ENCODE measurements around the gene PPP6R3. TPM values are rescaled to one million over a fixed set of nuclear protein-coding genes. Genes with fewer than 3 reads are reported as not detected.

The PPP6R3 gene
- total RNA-seq, 2 experiments from 2014 or later: 84.7 to 87.0 TPM

DNA sequence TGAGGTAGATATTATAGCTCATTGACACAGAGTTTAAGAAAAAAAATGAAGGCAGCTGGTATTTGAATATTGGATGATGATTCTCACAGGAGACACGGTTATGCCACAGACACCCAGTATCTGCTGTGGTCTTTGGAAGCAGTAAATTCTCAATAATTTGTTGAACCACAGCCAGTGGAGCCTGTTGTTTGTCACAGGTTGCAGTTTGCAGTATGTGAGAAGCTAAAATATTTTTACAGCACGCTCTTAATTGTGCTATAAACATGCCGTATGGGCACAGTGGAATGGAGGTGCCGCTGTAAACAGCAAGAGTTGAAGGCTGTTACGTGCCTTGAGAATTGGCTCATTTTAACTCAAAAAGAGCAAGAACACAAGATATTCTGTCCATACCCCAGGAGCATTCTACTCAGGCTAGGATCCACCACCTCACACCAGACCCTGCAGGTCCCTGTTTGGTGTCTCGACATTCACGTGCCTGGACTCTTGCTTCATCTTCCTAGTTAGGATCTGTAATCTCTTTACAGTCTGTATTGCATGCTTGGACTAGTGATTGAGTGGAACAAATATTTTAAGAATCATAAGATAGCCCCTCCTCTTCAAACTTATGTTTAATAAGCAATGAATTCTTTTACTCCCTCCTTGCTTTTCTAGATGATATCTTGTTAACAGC, 129.1 kb downstream of the PPP6R3 start:
- H3K4me3 Mint-ChIP-seq: no peak overlapping the region
- DNase-seq: no peak
- no peak overlapping the region for H3K27ac Mint-ChIP-seq
- CTCF ChIA-PET: no interaction called here
- H3K9me3 Mint-ChIP-seq: no peaks in the 10 kb centered on the region
- H3K27me3 Mint-ChIP-seq (ENCODE audit: low read depth): no peaks in the 10 kb centered on the region
- peaks cover 41% of the 10 kb centered on the region for H3K36me3 Mint-ChIP-seq (ENCODE audit: low read depth)
- intact Hi-C loops (cut with micrococcal nuclease): no loop called here
- no peaks in the 10 kb centered on the region for H3K4me1 Mint-ChIP-seq (ENCODE audit: low read depth)

GRCh38 chr11:68591719-68592118, 131.2 kb downstream of the PPP6R3 start:
- Mint-ChIP-seq H3K27ac (no peak overlapping the region), H3K9me3 (no peaks in the 10 kb centered on the region), H3K27me3 (ENCODE audit: low read depth) (no peaks in the 10 kb centered on the region), H3K4me3 (no peak overlapping the region), H3K36me3 (ENCODE audit: low read depth) (peaks cover 45% of the 10 kb centered on the region), H3K4me1 (ENCODE audit: low read depth) (no peaks in the 10 kb centered on the region)
- CTCF ChIA-PET: no interaction called here
- intact Hi-C loops (cut with micrococcal nuclease): no loop called here
- DNase-seq: no peak

GRCh38 chr11:68593441-68593840, 132.9 kb downstream of the PPP6R3 start:
- DNase-seq: no peak
- Mint-ChIP-seq H3K36me3 (ENCODE audit: low read depth) (peaks cover 50% of the 10 kb centered on the region), H3K27me3 (ENCODE audit: low read depth) (no peaks in the 10 kb centered on the region), H3K9me3 (no peaks in the 10 kb centered on the region), H3K4me3 (no peak overlapping the region), H3K4me1 (ENCODE audit: low read depth) (peaks cover 4% of the 10 kb centered on the region), H3K27ac (peak overlapping the region; percentile 64)
- intact Hi-C loops (cut with micrococcal nuclease): no loop called here
- CTCF ChIA-PET: interaction anchor here (0.7 kb wide), 1 partner anchor 18 kb away, joined by 4 read pairs; no protein-coding TSS in a partner anchor

DNA sequence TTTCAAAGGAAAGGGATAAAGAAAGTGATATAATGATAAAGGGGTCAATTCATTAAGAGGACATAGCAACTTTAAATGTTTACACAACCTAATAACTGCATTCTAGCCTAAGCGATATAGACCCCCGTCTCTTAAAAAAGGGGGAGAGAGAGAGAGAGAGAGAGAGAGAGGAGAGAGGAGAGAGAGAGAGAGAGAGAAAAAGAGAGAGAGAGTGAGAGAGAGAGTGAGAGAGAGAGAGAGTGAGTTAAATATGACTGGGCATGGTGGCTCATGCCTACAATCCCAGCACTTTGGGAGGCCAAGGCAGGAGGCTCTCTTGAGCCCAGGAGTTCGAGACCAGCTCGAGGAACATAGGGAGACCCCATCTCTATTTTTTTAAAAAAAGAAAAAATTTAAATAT, 133.6 kb downstream of the PPP6R3 start:
- intact Hi-C loops (cut with micrococcal nuclease): no loop called here
- no peaks in the 10 kb centered on the region for H3K27me3 Mint-ChIP-seq (ENCODE audit: low read depth)
- no peaks in the 10 kb centered on the region for H3K9me3 Mint-ChIP-seq
- peaks cover 8% of the 10 kb centered on the region for H3K4me1 Mint-ChIP-seq (ENCODE audit: low read depth)
- H3K27ac Mint-ChIP-seq: peak overlapping the region; percentile 64
- CTCF ChIA-PET: interaction anchor here (1.0 to 1.1 kb wide), 2 partner anchors 8 to 10 kb away, joined by 3 to 5 read pairs; no protein-coding TSS in a partner anchor
- H3K4me3 Mint-ChIP-seq: no peak overlapping the region
- H3K36me3 Mint-ChIP-seq (ENCODE audit: low read depth): peaks cover 55% of the 10 kb centered on the region
- no peak for DNase-seq

DNA sequence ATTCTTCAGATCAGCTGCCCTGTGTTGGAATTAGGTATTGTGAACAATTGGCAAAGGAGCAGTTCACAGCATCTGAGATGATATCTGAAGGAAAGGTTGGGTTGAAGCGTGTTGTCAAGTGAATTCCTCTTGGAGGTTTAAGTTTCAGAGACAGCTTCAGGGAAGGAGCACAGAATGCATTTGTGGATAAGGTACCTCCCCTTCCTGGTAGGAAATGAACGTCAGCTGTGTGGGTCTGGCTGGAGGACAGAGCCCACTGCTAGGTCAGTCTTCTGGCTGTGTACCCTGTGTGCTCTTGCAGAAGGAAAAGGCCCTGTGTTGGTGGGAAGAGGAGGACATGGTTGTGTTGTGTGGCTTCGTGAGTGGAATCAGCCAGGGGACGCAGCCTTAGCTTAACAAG, 135.7 kb downstream of the PPP6R3 start:
- intact Hi-C loops (cut with micrococcal nuclease): no loop called here
- Mint-ChIP-seq H3K27me3 (ENCODE audit: low read depth) (no peaks in the 10 kb centered on the region), H3K36me3 (ENCODE audit: low read depth) (peaks cover 61% of the 10 kb centered on the region), H3K4me3 (no peak overlapping the region), H3K9me3 (no peaks in the 10 kb centered on the region), H3K4me1 (ENCODE audit: low read depth) (peaks cover 8% of the 10 kb centered on the region), H3K27ac (no peak overlapping the region)
- DNase-seq: no peak
- CTCF ChIA-PET: interaction anchor here (0.8 kb wide), 1 partner anchor 13 kb away, joined by 3 read pairs; no protein-coding TSS in a partner anchor

DNA sequence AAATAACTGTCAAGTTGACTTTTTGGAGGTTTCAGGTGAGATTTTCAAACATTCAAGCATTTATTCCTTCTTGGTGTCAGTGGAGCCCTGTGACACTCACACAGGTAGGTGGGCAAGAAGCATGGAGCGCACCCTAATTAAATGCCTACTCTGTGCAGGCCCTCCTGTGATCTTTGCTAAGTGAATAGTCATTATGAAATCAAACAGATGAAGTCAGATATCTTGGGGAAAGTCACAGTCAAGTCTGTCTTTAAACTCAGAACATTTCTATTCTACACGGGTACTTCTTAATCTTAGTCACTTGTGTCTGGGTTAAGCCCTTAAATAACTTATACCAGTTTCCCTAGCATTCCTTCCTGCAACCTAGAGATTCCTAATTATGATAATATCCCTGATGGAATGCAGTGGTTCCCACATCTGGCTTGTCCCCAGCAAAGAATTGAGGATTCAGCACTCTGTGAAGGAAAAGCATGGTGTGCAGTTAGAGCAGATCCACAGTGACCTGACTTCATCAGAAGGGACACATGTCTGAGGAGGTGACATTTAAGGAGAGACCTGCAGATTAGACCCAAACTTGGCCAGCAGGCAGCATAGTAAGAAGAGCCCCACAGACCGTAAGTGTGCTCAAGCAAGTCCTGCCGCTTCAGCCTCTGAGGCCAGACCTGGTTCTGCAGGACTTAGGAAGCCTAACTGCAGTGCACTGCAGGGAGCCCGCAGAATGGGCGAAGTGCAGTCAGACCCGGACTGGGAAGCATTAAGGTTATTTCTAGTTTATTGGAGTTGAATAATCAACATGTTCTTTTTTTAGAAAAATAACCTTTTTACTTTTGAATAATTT, 138.5 kb downstream of the PPP6R3 start:
- no peak for DNase-seq
- no peaks in the 10 kb centered on the region for H3K9me3 Mint-ChIP-seq
- peaks cover 70% of the 10 kb centered on the region for H3K36me3 Mint-ChIP-seq (ENCODE audit: low read depth)
- intact Hi-C loops (cut with micrococcal nuclease): no loop called here
- H3K4me3 Mint-ChIP-seq: no peak overlapping the region
- H3K27ac Mint-ChIP-seq: no peak overlapping the region
- H3K27me3 Mint-ChIP-seq (ENCODE audit: low read depth): no peaks in the 10 kb centered on the region
- CTCF ChIA-PET: interaction anchor here (1.8 kb wide), 1 partner anchor 15 kb away, joined by 5 read pairs; no protein-coding TSS in a partner anchor
- H3K4me1 Mint-ChIP-seq (ENCODE audit: low read depth): peaks cover 8% of the 10 kb centered on the region

DNA sequence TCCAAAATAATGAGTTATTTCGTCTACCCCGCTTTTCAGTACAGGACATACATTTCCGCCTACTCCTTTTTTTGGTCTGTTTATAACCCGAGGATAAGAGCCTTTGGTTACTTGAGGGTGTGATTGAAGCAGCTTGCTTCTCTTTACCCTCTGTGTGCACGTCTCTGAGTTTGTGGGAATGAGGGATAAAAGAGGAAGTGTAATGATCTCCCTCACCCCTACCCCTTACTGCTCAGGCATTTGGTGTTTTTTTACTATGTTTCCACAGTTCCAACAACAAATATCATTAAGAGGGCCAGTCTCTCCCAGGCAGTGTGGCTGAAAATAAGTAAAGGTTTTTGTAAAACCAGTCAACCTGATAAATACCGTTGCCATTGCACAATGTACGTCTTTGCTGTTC, 140.6 kb downstream of the PPP6R3 start:
- intact Hi-C loops (cut with micrococcal nuclease): no loop called here
- Mint-ChIP-seq H3K9me3 (no peaks in the 10 kb centered on the region), H3K27ac (no peak overlapping the region), H3K4me3 (no peak overlapping the region), H3K36me3 (ENCODE audit: low read depth) (peaks cover 72% of the 10 kb centered on the region), H3K4me1 (ENCODE audit: low read depth) (peaks cover 8% of the 10 kb centered on the region), H3K27me3 (ENCODE audit: low read depth) (no peaks in the 10 kb centered on the region)
- DNase-seq: no peak
- CTCF ChIA-PET: interaction anchor here (0.7 to 1.8 kb wide), 2 partner anchors 17 kb away, joined by 3 to 5 read pairs; no protein-coding TSS in a partner anchor

- Mint-ChIP-seq H3K27me3 (ENCODE audit: low read depth) (no peaks in the 10 kb centered on the region), H3K9me3 (no peaks in the 10 kb centered on the region), H3K36me3 (ENCODE audit: low read depth) (peaks cover 68% of the 10 kb centered on the region), H3K27ac (no peak overlapping the region), H3K4me3 (no peak overlapping the region), H3K4me1 (ENCODE audit: low read depth) (no peaks in the 10 kb centered on the region)
- intact Hi-C loops (cut with micrococcal nuclease): no loop called here
- CTCF ChIA-PET: interaction anchor here (0.9 to 1.3 kb wide), 2 partner anchors 25 to 234 kb away, joined by 3 to 6 read pairs; no protein-coding TSS in a partner anchor
- DNase-seq: no peak
Observed at GRCh38 chr11:68609761-68610160, 149.2 kb downstream of the PPP6R3 start.

DNA sequence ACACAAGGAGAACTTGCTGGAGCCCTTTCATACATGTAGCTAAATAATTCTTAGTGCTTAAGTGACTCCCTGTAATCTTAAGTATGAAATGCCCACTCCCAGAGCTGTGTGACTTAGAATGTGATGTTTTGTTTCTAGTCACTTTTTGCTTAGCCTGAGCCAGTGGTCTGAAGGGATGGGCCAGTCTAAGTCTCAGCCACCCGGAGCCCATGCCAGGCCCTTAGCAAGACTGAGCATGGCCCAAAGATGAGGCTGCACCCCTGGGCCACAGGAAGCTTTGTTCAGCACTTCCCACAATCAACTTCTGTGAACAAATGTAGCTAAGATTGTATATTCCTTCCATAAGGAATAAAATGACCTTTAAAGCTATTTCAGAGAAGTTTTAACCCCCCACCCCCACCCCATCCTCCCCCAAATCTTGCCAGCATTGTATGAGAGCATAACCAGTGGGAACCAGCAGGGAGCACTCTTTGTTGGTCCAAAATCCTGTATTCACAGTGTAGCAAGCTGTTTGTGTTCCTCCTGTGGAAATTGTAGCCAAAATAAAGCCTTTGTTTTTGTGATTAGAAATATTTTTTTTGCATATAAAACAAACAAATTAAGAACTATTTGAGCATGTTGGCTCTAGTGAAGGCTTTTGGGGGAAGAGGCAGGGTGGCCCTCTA, 150.0 kb downstream of the PPP6R3 start:
- H3K4me3 Mint-ChIP-seq: no peak overlapping the region
- peaks cover 69% of the 10 kb centered on the region for H3K36me3 Mint-ChIP-seq (ENCODE audit: low read depth)
- no peak overlapping the region for H3K27ac Mint-ChIP-seq
- no peak for DNase-seq
- no peaks in the 10 kb centered on the region for H3K27me3 Mint-ChIP-seq (ENCODE audit: low read depth)
- H3K4me1 Mint-ChIP-seq (ENCODE audit: low read depth): no peaks in the 10 kb centered on the region
- CTCF ChIA-PET: interaction anchor here (0.9 to 1.3 kb wide), 2 partner anchors 26 to 233 kb away, joined by 3 to 6 read pairs; no protein-coding TSS in a partner anchor
- H3K9me3 Mint-ChIP-seq: no peaks in the 10 kb centered on the region
- intact Hi-C loops (cut with micrococcal nuclease): no loop called here

DNA sequence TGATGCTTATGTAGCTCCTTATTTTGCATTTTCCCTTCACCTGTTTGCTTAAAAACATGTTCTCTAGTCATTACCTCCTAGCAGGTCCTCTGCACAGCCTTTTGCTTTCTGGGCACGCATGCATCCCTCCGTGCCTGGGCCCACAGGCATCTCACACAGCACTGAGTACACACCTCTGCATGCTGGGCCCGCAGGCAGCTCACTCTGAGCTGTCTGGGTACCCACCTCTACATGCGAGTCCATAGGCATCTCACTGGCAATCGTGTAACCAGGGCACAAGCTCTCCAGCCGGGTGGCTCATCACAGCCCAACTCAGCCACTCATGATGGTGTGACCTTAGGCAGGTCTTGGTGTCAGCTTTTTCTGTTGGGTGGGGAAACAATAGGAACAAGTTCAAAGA, 155.1 kb downstream of the PPP6R3 start:
- Mint-ChIP-seq H3K4me3 (no peak overlapping the region), H3K27ac (no peak overlapping the region), H3K27me3 (ENCODE audit: low read depth) (no peaks in the 10 kb centered on the region), H3K9me3 (peaks cover 5% of the 10 kb centered on the region), H3K36me3 (ENCODE audit: low read depth) (peaks cover 50% of the 10 kb centered on the region), H3K4me1 (ENCODE audit: low read depth) (no peaks in the 10 kb centered on the region)
- intact Hi-C loops (cut with micrococcal nuclease): no loop called here
- no peak for DNase-seq
- CTCF ChIA-PET: no interaction called here

DNA sequence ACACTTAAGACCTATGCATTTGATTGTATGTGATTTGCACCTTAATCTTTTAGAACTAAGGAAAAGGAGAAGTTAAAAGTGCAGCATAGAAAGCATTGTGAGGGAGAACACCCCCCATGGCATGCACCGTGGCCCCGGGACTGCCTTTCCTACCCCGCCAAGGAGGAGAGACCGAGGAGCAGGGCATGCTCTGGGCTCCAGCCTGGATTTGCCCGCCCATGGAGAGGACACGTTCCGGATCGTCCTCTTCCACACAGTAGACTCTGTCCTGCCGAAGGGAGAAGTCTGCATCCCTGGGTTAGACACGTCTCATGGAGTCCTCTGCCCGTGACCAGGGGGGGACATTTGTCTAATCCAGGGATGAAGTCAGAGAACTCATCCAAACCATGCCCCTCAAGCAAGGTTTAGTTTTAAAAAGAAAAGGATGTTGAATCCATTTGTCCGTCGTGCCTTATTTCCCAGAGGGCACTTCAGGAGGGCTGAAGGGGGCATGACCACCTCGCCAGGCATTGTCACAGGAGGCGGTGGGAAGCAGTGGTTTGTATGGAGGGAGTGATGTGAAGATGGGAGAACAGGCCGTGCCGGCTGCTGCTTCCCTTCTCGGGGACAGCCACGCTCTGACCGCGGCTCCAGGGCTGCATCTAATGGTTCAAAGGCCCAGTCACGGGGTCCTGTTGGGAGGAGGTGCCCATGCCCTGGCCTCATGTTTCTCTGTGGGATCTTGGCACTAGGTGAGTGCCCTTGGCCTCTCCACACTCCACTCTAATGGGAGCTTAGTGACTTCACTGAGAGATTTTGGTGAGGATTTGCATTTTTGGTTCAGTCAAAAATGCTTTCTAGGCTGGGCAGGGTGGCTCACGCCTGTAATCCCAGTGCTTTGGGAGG, 157.6 kb downstream of the PPP6R3 start:
- Mint-ChIP-seq H3K36me3 (ENCODE audit: low read depth) (peaks cover 28% of the 10 kb centered on the region), H3K27me3 (ENCODE audit: low read depth) (no peaks in the 10 kb centered on the region), H3K4me3 (no peak overlapping the region), H3K4me1 (ENCODE audit: low read depth) (no peaks in the 10 kb centered on the region), H3K27ac (no peak overlapping the region), H3K9me3 (peaks cover 5% of the 10 kb centered on the region)
- intact Hi-C loops (cut with micrococcal nuclease): no loop called here
- CTCF ChIA-PET: no interaction called here
- DNase-seq: no peak

Data from activated naive CD4-positive, alpha-beta T cell treated with anti-CD3 and anti-CD28 coated beads for 36 hours (primary cell).